D341Med (cell line): Measurements from ENCODE around the gene GPR146.
"Not testable (repeated sequence)": the region's sequence is repeated elsewhere in the genome, so short reads cannot be mapped to it uniquely, and the experiment has no call there.

Experiments
- DNase-seq: peaks from one replicate; pipeline ENCODE4 v3.0.0; 2012; ENCODE audit warnings: low spot score

GPR146 gene

DNA sequence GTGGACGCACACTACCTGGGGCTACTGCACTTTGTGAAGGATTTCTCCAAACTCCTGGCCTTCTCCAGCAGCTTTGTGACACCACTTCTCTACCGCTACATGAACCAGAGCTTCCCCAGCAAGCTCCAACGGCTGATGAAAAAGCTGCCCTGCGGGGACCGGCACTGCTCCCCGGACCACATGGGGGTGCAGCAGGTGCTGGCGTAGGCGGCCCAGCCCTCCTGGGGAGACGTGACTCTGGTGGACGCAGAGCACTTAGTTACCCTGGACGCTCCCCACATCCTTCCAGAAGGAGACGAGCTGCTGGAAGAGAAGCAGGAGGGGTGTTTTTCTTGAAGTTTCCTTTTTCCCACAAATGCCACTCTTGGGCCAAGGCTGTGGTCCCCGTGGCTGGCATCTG, 14.0 kb downstream of the GPR146 start:
- DNase-seq, result no peak

DNA sequence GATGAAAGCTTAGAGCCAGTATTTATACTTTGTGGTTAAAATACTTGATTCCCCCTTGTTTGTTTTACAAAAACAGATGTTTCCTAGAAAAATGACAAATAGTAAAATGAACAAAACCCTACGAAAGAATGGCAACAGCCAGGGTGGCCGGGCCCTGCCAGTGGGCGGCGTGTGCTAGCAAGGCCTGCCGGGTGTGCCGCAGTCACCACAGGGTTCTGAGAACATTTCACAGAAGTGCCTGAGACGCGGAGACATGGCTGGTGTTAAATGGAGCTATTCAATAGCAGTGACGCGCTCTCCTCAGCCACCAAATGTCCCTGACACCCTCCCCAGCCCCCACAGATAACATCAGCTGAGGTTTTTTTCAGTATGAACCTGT, 14.5 kb downstream of the GPR146 start:
- DNase-seq, result no peak

DNA sequence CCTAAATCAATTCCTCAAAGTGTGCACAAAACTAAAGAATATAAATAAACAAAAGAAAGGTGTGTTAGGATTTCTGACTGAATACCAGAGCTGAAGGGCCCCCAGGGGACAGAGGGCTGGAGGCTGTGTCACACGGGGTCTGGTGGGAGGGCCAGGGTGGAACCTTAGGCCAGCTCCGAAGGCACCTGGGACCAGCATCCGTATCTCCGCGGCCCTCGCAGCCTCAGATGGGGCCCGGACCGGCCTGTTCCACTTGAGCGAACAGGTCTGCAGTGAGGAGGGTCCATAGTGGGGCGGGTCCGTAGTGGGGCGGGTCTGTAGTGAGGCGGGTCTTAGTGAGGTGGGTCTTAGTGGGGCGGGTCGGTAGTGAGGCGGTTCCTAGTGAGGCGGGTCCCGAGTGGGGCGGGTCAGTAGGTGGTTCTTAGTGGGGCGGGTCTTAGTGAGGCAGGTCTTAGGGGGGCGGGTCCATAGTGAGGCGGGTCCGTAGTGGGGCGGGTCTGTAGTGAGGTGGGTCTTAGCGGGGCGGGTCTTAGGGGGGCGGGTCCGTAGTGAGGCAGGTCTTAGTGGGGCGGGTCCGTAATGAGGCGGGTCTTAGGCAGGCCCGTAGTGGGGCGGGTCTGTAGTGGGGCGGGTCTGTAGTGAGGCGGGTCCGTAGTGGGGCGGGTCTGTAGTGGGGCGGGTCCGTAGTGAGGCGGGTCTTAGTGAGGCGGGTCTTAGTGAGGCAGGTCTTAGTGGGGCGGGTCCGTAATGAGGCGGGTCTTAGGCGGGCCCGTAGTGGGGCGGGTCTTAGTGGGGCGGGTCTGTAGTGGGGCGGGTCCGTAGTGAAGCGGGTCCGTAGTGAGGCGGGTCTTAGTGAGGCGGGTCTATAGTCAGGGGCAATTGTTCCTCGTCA, 15.1 kb downstream of the GPR146 start:
- DNase-seq, result peak; percentile 85

DNA sequence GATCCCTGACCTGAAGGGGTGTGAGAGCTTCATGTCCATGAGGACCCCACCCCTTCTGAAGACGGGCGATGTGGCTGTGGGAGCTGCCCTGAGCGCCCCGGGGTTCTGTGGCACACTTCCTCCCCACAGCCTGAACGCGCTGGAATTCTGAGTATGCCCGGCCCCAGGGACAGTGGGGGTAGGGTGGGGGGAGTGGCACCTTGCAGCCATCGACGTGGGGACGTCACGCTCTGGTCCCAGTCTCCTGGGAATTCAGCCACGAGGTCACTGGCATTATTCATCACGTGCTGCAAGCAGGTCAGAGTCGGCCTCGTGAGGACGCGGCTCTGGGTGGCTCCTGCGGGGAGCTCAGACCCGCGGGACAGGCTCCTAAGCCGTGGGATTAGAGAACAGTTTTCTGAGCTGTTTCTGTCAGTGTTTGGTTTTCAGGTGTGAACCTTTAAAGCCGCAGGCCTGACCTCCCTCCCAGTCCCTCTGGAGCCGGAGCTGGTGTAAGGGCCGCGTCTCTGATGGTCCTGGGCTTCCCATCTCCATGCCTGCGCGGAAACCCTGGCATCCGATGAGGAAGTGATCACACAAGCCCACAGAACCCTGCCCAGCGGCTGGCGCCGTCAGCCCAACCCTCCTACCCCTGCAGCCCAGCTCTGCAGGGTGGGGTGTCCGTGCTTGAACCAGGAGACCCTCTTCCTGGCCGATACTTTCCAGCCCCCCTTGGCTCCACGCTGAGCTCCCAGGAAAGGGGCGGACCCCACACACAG, 16.1 kb downstream of the GPR146 start:
- peak; percentile 69 for DNase-seq

DNA sequence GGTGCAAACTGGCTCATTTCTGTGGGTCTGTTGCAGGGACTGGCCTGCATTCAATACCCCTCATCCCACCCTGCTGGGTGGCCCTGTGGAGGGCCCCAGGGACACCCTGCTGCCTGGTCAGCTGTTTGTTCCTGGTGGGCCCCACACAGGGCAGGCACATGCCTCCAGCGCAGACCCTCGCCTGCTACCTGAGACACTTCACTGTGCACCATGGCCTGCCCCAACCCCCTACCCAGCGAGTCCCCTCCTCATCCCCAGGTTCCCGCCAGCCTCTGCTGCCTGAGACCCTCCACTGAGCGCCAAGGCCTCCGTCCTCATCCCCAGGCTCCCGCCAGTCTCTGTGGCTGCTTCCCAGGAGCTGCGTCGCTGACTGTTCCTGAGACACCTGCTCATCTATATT, 16.8 kb downstream of the GPR146 start:
- DNase-seq, result no peak

DNA sequence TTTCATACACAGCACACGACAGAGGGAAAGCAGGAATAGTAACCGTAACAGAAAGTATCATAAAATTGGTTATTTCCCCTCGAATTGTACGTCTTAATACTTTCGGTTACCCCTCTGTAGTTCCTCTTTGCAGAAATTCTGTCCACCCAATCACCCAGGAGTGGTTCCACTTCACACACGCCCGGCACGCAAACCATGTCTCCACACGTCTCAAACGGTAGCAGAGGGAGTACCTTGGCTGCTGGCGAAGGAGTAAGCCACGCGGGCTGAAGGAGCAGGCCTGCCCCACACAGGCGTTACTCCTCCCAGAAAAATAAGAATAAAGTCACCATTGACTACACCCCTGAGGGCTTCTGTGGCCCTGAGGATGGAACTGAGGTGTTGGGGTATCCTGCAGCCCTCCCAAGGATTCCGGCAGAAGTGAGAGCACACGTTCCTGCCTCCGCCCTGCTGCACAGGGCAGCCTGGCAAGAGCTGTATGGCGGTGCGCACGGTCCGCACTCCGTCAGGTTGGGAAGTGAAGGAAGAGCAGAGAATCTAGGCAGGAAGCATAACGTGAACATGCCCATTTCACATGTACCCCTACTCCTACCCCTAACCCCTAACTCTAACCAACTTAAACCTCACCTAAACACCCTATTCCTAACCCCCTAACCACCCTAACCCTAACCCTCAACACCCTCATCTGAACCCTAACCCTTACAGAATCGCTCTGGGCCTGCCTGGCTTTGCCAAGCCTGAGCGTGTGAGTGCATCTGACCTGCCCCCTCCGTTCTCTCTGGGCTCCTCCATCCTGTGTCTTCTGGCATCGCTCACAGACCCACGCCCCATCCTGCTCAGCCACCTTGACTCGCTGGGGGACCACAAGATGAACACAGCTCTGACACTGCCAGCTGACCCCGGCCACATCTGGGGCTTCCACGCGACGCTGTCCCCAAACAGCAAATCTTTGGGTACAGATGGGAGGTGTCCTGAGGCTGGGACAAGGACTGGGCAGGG, 18.2 kb downstream of the GPR146 start:
- DNase-seq, result no peak

DNA sequence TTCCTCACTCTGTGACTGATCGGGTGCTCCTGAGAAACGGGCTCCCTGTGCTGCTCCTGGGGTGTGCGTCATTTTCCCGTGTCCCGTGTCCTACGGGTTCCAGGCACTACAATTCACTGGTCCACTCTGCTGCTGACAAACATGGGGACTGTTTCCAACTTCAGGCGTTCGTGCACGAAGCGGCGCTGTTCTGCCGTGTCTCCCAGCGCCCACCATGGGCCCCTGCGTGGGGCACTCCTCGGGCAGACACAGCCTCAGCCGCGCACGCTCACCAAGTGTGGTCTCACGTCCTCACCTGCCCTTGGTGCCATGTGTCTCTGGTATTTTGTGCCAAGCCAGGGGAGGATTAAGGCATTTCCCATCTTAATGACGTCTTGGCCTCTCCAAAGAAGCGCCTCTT, 19.0 kb downstream of the GPR146 start:
- DNase-seq, result no peak

DNA sequence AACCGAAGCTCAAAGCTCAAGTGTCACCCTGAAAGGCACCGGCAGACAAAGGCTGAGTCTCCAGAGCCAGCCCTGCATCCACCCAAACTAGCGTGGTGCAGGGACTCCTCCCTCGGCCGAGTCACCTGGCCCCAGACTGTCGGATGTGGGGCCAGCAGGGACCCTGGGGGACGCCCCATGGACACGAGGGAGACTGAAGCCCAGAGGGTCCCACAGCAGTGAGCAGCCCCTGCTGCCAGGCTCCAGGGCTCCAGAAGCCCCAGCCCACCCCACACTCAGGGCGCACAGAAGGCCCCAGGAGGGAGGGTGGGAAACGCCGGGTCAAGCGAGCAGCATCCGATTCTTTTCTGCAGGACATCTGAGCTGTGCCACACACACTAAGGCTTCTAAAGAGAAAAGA, 20.2 kb downstream of the GPR146 start:
- DNase-seq, result no peak

DNA sequence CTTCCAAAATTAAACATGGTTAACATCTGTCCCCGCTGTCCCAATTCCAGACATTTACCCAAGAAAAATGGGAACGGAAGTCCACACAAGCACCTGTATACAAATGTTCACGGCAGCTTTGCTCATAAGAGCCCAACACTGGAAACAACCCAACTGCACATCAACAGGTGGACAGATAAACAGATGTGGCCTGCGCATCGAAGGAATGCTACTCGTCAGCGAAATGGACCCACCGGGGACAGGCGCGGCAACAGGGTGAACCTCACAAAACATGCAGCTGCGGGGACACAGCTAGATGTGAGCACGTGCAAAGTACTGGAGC, 20.9 kb downstream of the GPR146 start:
- no peak for DNase-seq

DNA sequence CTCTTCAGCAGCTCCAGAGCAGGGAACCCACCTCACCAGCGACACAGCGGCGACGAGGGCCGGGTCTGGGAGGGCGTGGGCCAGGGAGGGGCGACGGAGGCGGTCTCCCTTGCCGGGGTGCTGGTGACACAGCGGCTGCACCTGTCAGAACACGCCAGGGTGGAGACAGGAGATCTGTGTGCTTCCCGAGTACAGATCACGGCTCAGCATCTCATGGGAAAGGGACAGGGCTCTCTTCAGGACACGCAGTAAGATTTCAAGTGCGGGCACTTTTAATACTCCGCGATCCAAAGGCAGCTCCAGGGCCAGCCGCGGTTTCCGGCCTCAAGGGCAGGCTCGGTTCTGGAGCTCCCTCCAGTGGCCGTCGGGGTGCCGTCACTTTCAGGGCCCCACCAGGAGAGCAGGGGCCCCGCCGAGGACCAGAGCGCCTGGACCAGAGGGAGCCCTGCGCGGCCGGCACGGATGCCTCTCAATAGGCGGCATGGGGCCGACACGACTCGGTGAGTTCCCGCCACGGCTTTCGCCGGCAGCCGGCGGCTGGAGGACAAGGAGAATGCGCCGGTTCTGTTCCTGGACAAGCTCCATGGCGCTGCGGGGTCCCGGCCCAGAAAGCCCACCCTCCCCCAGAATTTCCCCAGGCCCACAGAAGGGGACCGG, 21.4 kb downstream of the GPR146 start:
- peak; percentile 88 for DNase-seq

DNA sequence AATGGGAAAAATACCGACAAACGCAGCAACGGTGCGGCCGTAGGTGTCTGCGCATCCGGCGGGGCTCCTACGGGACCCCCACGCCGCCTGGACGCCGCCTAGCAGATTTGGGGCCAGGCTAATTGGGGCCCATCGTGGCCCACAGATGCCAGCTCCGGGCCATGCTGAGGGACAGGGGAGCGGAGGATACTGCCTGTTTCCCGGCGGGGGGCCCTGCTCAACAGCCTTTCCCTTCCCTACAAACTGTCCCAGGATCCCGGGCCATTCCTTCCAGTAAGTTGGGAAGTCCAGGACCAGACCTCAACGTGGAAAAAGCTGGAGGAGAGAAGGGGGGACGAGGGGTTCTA, 21.9 kb downstream of the GPR146 start:
- DNase-seq, result no peak

DNA sequence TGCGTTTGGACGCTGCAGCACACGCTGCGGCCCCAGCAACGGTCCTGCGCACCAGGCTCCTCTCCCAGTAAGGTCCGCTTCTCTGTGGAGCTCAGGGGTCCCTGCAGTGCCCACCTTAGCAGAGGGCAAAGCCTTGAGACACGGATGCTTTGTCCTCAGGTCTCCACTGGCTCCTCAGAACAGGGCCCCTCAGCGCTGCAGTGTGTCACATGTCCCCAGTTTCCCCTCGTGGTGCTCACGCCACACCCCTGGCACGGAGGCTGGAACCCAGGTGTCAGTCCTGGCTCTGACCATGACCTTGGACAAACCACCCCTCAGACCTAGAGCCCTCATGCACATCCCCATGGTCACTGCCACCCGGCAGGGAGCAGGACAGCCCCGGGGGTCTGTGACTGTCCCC, 23.7 kb downstream of the GPR146 start:
- DNase-seq, result no peak

DNA sequence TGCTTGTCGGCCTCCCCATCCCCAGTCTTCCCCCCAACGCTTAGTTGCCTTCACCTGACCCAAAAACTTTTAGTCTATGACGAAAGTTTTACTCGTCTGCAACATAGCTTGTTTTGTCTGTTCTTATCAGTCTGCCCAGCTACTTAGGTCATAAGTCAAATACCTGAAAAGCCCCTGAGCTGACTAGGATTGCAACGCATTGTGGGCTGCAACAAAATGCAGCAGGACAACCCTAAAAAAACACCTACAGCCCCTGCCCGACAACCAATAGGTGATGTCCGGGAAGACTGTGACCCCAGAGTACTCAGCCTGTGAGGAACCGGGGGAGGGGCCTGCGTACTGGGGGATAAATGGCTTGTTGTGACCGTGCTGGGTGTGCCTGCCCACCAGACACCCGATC, 24.3 kb downstream of the GPR146 start:
- no peak for DNase-seq

DNA sequence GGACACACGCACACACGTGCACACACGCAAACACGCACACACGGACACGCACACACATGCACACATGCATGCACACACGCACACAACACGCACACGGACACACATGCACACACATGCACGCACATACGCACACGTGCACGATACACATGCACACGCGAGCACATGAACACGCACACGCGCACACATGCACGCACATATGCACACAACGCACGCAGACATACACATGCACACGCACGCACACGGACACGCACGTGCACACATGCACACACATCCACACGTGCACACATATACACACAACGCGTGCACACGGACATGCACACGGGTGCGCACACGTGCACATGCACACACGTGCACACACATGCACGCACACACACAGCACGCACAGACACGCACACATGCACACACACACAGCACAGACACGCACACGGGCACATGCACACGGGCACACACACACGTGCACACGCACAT, 26.2 kb downstream of the GPR146 start:
- DNase-seq, result no peak

DNA sequence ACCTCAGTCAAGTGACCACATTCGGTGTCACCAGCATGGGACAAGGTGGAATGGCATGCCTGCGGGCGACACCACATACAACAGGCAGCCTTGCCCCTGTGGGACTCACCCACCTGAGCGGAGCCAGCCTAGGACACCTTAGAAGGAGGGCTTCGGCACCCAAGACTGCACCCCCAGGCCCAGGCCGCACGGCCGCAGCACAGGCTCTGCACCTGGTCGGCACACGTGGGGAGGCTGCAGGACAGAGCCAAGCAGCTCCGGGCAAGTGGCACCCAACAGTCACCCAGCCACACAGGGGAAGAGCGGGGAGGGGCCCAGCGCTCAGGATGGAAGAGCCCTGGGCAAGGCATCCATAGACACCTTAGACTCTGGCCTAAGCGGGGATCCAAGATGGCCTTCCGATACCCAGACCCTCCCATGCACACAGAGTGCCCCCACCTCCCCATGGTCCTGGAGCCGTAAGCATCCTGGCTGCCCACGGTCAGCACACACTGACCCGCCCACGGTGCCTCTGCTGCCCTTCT, 27.4 kb downstream of the GPR146 start:
- DNase-seq, result no peak

DNA sequence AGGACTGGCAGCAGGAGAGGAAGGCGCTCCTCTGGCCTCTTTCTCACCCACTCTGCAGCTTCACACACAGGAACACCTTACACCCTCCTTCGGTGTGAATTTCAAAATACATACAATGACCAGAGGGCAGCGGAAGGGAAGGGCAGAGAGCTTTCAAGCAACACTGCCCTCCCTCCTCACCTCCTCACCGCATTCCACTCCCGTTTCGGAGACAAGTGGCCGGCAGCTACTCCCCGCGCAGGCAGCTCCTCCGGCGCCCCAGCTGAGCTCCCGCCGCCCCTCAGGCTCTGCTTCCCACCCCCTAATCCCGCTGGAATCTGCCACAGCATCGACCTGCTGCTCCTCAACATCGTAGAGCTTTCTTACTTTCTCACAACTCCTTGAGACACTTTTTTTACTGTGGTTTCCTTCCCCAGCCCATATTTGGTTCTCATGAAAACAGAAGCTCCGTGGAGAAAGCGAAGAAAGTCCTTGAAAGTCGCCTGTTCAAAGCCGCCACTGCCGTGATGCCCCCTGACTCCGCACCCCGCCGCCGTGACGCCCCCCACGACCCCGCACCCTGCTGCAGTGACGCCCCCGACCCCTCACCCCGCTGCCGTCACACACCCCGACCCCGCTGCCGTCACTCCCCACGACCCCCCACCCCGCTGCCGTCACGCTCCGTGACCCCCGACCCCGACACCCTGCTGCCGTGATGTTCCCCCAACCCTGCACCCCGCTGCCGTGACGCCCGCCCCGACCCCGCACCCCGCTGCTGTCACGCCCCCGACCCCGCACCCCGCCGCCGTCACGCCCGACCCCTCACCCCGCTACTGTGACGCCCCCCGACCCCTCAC, 29.0 kb downstream of the GPR146 start:
- DNase-seq, result no peak

DNA sequence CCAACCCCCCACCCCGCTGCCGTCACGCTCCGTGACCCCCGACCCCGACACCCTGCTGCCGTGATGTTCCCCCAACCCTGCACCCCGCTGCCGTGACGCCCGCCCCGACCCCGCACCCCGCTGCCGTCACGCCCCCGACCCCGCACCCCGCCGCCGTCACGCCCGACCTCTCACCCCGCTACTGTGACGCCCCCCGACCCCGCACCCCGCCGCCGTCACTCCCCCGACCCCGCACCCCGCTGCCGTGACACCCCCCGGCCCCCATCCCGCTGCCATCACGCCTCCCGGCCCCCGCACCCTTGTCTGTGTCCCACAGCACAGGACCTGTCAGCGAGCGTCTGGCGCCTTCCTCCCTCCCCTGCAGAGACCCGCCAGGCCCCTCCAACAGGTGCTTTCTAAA, 29.7 kb downstream of the GPR146 start:
- DNase-seq, result not testable (repeated sequence)

DNA sequence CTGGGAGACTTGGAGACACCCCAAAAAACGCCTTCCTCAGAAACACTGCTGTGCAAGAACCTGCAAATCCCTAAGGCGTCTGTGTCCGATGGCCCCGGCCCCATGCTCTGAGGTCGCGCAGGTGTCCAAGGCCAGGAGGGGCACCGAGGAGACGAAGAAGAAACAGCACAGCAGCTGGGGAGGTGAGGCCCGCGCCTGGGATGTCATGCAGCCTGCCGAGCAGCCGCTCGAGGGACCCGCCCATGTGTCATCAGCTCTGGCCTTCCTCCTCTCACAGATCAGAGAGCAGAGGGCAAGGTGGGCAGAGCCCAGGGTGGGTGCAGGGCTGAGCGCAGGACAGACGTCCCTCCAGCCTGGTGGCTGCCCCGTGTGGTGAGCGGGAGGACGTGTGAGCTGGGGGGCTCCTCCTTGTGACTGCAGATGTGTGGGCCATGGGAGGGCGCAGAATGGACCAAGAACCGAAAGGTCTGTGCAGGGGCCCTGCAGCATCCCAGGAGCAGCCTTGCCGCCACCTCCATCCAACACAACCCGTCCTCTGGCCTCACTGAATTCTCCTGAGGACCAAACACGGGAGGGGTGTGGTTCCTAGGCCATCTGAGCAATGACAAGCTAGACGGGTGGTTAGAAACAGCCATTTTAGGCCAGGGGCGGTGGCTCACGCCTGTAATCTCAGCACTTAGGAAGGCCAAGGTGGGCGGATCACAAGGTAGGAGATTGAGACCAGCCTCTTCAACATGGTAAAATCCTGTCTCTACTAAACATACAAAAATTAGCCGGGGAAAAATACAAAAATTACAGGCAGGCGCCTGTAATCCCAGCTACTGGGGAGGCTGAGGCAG, 30.5 kb downstream of the GPR146 start:
- DNase-seq, result no peak

DNA sequence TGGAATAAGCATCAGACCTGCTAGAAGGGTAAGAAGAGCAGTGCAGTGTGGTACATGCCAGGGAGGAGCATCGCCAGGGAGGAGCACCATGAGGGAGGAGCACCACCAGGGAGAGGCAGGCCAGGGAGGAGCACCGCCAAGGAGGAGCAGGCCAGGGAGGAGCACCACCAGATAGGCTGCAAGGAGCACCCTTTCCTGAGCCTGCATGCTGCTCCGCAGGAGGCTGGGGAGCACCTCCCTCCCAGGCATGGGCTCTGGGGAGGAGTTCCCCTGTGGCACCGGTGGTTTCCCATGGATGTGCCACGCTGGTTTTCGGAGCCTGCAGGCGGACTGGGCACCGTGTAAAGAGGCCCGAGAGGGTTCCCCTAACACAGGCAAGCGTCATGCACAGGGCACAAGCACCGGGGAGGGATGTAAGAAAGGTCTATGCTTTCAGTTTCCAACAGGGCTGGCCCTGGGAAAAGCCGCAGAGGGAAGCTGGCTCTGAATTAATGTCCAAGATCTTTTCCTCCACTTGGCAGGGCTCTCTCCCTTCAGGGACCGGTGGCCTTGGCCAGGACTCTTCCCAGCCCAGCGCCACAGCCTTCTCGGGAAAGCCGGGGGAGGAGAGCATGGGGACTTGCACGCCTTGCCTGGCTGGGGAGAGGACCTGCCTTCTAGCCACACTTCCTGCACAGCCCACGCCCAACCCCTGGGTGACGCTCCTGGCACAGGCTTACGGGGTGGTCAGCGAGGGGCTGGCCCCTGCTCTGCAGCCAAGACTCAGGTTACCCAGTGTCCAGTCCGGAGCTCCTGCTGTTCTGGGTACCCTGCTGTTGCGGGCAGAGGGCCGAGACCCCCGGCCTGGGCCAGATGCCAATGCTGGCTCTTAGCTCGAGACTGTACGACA, 32.1 kb downstream of the GPR146 start:
- DNase-seq, result no peak
